Kidney epithelial cell (primary cell): Measurements from ENCODE around the gene CERT1. TPM values are rescaled to one million over a fixed set of nuclear protein-coding genes. Genes with fewer than 3 reads are reported as not detected.
"Not testable (repeated sequence)": the region's sequence is repeated elsewhere in the genome, so short reads cannot be mapped to it uniquely, and the experiment has no call there.

Source experiments
- DNase-seq: peaks from one replicate; pipeline ENCODE4 v3.0.0-alpha.2; 2010; ENCODE audit warnings: low read depth
- H3K27me3 ChIP-seq: 2 replicates; pipeline ENCODE4 v1.6.0; 2011; ENCODE audit warnings: low read length; ENCODE audit not compliant: control insufficient read depth, insufficient read depth
- H3K36me3 ChIP-seq: 2 replicates; pipeline ENCODE4 v1.5.1; 2011; ENCODE audit warnings: low read length; ENCODE audit not compliant: control insufficient read depth, insufficient read depth
- H3K4me3 ChIP-seq: 2 replicates; pipeline ENCODE4 v1.5.1; 2011; ENCODE audit warnings: low read depth, mild to moderate bottlenecking, control low read depth, low read length
- CTCF ChIP-seq: IDR thresholded peaks from 2 replicates; pipeline ENCODE4 v1.5.1; 2011; ENCODE audit warnings: mild to moderate bottlenecking, moderate library complexity, low read length, control low read depth, inconsistent platforms; ENCODE audit not compliant: insufficient read depth, poor library complexity, severe bottlenecking
- total RNA-seq: library from RNA; depleted of rRNA; stranded (reverse); fragments of >200 nt; gene quantifications from 2 replicates; pipeline ENCODE4 v1.2.3, GENCODE V29; 2015

The CERT1 gene
- total RNA-seq, 1 donor from 2014 or later = 20.3 TPM

GRCh38 chr5:75498208-75498777, 13.1 kb downstream of the CERT1 start:
- Histone ChIP-seq H3K27me3 (no peaks in the 10 kb centered on the region), H3K36me3 (peaks cover 1% of the 10 kb centered on the region), H3K4me3 (no peak overlapping the region)
- no peak for TF ChIP-seq CTCF
- DNase-seq = no peak

GRCh38 chr5:75496026-75496425, 15.4 kb downstream of the CERT1 start:
- no peak for DNase-seq
- Histone ChIP-seq H3K36me3 (peaks cover 1% of the 10 kb centered on the region), H3K4me3 (no peak overlapping the region)

GRCh38 chr5:75491621-75492020, 19.8 kb downstream of the CERT1 start:
- Histone ChIP-seq H3K4me3 (no peak overlapping the region), H3K27me3 (no peaks in the 10 kb centered on the region), H3K36me3 (no peaks in the 10 kb centered on the region)
- TF ChIP-seq CTCF = no peak
- no peak for DNase-seq

More at GRCh38 chr5:75496026-75496425, 15.4 kb downstream of the CERT1 start:
- H3K27me3 ChIP-seq = no peaks in the 10 kb centered on the region
- no peak for TF ChIP-seq CTCF

- not testable (repeated sequence) for H3K4me3 ChIP-seq, DNase-seq, H3K27me3 ChIP-seq, H3K36me3 ChIP-seq
Measured at GRCh38 chr5:75489847-75490246, 21.6 kb downstream of the CERT1 start.

GRCh38 chr5:75484605-75485004, 26.8 kb downstream of the CERT1 start:
- Histone ChIP-seq H3K4me3 (no peak overlapping the region), H3K27me3 (no peaks in the 10 kb centered on the region), H3K36me3 (no peaks in the 10 kb centered on the region)
- DNase-seq = no peak
- no peak for TF ChIP-seq CTCF

GRCh38 chr5:75482482-75482881, 28.9 kb downstream of the CERT1 start:
- no peak for DNase-seq
- no peak for TF ChIP-seq CTCF
- no peak overlapping the region for H3K4me3 ChIP-seq
- H3K36me3 ChIP-seq = no peaks in the 10 kb centered on the region
- no peaks in the 10 kb centered on the region for H3K27me3 ChIP-seq
